Brain microvascular endothelial cell (primary cell): Measurements from ENCODE around the gene FAM117A.

ENCODE experiments used
- DNase-seq: peaks from one replicate; pipeline ENCODE4 v3.0.0-alpha.2; 2020
- H3K27ac ChIP-seq: fragments of 250-450 bp; sonication (Bioruptor Pico); 2 replicates; pipeline ENCODE4 v1.5.1; 2020; ENCODE audit warnings: mild to moderate bottlenecking, moderate library complexity
- H3K27me3 ChIP-seq: fragments of 250-450 bp; sonication (Bioruptor Pico); replicated peaks from 2 replicates; pipeline ENCODE4 v1.5.1; 2020; ENCODE audit warnings: mild to moderate bottlenecking
- H3K36me3 ChIP-seq: fragments of 250-450 bp; sonication (Bioruptor Pico); replicated peaks from 2 replicates; pipeline ENCODE4 v1.5.1; 2020; ENCODE audit warnings: mild to moderate bottlenecking
- H3K4me3 ChIP-seq: 2 replicates; pipeline ENCODE4 v1.5.1; 2011; ENCODE audit warnings: low read depth, mild to moderate bottlenecking, control low read depth, low read length, moderate library complexity
- in situ Hi-C: cut with HindIII; loops from 2 replicates; pipeline ENCODE4 v1.10.0; 2017; ENCODE audit warnings: low sequenced_read_pairs, low pct_ligation_motif_present
- TF ChIP-seq, protein P1 (sequence below): IDR thresholded peaks from 2 replicates; pipeline ENCODE4 v1.5.1; 2011; ENCODE audit warnings: low read depth, mild to moderate bottlenecking, moderate library complexity, low read length, control low read depth, inconsistent platforms; ENCODE audit errors: missing control alignments

Gene FAM117A

DNA sequence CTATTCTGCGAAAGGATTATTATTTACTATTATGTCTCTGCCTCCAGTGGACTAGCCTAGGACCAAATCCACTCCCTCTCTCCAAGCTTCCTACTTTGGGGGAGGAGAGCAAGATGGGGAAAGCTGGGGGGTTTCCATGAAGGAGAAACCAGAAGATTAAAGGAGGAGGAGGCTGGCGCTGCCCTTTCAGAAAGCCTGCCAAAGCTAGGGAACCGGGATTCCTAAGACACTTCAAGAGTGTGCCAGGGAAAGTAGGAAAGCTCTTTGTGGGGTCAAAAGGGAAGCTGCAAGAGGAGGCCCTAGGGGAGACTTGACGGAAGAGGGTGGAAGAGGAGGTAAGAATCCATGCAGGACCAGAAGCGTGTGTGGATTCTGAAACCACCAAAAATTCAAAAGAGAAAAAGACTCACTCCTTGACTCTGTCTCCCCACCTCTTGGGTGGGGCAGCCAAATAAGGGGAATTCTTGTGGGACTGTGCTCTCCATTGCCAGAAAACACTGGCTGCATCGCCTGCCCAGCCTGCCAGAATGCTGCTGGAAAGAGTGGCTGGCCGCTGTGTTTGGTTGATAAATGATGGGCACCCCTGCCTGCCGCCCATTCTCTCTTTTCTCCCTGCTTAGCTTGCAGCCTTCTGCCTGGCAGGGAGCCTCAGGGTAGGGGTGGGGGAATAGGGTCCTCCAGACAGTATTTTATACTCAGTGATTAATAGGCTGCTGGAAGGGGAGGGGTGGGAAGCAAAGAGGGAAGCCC is 12.8 kb upstream of the FAM117A start:
- TF ChIP-seq, protein P1, sequence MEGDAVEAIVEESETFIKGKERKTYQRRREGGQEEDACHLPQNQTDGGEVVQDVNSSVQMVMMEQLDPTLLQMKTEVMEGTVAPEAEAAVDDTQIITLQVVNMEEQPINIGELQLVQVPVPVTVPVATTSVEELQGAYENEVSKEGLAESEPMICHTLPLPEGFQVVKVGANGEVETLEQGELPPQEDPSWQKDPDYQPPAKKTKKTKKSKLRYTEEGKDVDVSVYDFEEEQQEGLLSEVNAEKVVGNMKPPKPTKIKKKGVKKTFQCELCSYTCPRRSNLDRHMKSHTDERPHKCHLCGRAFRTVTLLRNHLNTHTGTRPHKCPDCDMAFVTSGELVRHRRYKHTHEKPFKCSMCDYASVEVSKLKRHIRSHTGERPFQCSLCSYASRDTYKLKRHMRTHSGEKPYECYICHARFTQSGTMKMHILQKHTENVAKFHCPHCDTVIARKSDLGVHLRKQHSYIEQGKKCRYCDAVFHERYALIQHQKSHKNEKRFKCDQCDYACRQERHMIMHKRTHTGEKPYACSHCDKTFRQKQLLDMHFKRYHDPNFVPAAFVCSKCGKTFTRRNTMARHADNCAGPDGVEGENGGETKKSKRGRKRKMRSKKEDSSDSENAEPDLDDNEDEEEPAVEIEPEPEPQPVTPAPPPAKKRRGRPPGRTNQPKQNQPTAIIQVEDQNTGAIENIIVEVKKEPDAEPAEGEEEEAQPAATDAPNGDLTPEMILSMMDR = no peak
- no peaks in the 10 kb centered on the region for H3K36me3 ChIP-seq
- H3K27me3 ChIP-seq = no peaks in the 10 kb centered on the region
- DNase-seq = no peak
- in situ Hi-C loops = no loop called here
- H3K4me3 ChIP-seq = no peak overlapping the region
- no peak overlapping the region for H3K27ac ChIP-seq

DNA sequence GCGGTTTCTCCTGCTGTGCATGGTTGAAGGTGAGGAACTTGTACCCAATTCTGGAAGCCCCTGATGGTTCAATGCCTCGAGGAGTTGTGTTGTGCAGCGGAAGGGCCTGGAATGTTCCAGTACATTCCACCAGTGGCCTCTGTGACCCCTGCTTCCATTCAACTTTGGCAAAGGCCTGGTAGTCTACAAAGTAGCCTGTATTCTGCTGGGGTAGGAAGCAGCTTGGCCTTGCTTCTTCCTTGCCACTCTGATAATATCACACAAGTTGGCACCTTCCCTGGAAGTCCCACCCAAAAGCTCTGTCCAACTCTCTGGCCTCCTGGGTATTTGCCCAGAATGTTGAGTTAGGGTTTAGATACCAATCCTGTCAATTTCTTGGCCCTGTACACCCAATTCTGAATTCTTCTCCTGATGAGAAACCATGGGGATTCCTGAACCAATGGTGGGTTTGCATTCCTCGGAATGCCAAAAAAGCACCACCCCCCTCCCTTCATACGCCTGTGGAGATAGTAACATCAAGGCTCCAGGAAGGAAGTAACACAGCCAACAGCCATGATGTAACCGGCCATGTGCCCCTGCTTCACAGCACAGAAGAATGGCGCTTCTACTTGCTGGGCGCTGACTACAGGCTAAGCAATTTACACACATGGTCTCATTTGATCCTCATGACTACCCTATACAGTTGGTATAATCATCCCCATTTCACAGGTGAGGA is 11.8 kb upstream of the FAM117A start:
- TF ChIP-seq, protein P1 = no peak
- DNase-seq = peak; percentile 31
- Histone ChIP-seq H3K36me3 (no peaks in the 10 kb centered on the region), H3K27me3 (no peaks in the 10 kb centered on the region), H3K4me3 (no peak overlapping the region), H3K27ac (no peak overlapping the region)
- in situ Hi-C loops = no loop called here

DNA sequence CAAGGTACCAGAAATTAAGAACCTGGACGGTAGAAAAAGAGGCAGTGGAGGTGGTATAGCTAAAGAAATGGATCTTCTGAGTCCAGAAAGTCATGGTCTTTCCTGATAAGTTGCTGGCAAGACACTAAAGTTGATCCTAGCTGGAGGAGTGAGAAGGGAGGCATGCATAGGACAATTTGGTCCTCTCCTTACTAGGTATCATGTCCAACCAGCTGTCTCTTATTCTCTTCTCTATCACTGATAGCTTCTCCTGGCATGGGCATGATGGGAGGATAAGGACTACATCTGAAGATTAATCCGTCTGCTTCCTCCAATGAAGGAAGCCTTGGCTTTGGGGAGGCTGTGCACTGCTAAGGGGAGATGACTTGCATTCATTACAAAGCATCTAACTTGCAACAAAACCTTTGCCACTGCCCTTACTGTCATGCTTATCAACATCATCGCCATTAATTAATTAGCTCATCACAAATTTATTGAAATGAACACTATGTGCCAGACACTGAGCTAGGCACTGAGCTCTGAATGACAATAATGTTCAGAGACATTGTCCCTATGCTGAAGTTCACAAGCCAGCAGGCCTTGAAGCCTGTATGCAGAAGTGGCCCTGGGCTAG is 3.1 kb upstream of the FAM117A start:
- TF ChIP-seq, protein P1 = no peak
- Histone ChIP-seq H3K4me3 (no peak overlapping the region), H3K36me3 (no peaks in the 10 kb centered on the region), H3K27me3 (peaks cover 7% of the 10 kb centered on the region), H3K27ac (no peak overlapping the region)
- in situ Hi-C loops = no loop called here
- DNase-seq = no peak

DNA sequence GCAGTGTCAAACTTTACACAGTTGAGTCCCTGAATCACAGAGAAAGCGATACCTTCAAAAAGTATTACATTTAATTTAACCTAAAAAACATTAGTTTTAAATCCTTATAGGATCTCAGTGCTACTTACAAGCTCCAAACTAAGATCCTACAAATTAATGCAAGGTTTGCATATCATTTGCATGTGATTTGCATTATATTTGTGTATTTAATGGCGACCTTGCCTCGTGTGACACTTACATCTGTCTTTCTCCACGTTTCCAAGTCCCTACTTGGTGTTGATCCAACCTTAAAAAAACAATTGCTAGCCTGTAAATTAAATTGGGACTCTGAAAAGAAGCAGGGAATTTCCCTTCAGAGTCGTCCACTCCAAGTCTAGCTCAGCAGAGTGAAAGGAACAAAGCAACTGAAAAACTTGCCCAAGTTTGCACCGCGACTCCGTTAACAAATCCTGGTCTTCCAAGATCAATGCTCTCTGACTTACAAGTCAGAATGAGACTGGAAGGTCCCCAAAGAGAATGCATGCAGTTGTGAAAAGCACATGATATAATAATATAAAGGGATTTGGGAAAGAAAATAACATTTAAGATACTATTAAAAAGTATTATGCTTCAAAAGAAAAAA is 739 bp upstream of the FAM117A start:
- H3K27ac ChIP-seq = no peak overlapping the region
- TF ChIP-seq, protein P1 = no peak
- in situ Hi-C loops = no loop called here
- H3K36me3 ChIP-seq = no peaks in the 10 kb centered on the region
- no peak for DNase-seq
- peak overlapping the region; percentile 74 for H3K4me3 ChIP-seq
- H3K27me3 ChIP-seq = peaks cover 7% of the 10 kb centered on the region

DNA sequence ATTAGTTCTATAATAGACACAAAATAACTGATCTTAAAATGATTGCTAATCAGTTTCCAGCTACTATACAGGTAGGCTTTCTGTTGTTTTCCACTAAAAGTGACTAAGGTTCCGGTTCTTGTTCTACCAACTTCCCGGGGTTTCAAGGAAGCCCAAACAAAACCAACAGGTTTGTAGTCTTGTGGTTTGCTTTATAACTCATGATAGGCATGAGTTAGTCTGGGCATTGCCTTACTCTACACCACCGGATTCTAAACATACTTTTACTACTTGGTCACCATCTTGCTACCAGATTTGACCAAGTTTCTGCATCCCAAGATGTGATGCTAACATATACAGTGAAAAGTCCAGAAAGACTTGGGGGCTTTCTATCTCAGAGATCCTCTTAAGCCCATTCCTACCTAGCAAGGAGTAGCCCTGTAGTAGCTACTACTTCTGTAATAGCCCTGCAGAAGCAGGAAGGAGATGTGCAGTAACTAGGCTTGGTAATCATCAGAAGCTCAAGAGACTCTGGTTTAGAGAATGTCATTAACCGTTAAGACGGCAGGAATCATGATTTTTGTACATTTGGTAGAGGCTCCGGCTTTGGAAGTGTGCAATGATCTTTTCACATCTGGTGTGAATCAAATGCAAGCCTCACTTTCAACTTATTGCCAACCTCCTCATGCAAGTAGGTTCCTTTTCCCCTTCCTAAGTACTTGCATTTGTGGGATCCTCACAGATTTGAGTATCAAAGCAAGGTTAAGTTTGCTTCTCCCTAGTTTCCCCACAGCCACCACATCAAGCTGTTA is 1.6 kb downstream of the FAM117A start:
- Histone ChIP-seq H3K4me3 (no peak overlapping the region), H3K27me3 (peaks cover 7% of the 10 kb centered on the region), H3K27ac (no peak overlapping the region), H3K36me3 (no peaks in the 10 kb centered on the region)
- no peak for DNase-seq
- in situ Hi-C loops = no loop called here
- TF ChIP-seq, protein P1 = no peak
